Measurements from ENCODE around the gene PEX7. TPM values are rescaled to one million over a fixed set of nuclear protein-coding genes. Genes with fewer than 3 reads are reported as not detected.
"Not testable (repeated sequence)": the region's sequence is repeated elsewhere in the genome, so short reads cannot be mapped to it uniquely, and the experiment has no call there.

PEX7 gene
- total and polyA plus RNA-seq, 2 donors from 2014 or later, result 10.6 to 21.3 TPM

- FAIRE-seq (no peak), DNase-seq (no peak)
- Histone ChIP-seq H3K4me3 (ENCODE audit: low read length in 3 of 3) (no peak overlapping the region), H3K36me3 (ENCODE audit: control insufficient read depth in 2 of 3, insufficient read depth in 3 of 3, low read length in 3 of 3) (no peaks in the 10 kb centered on the region), H3K4me1 (ENCODE audit: control insufficient read depth in 2 of 3, insufficient read depth in 2 of 3, low read depth in 1 of 3, low read length in 3 of 3) (no peaks in the 10 kb centered on the region), H3K9me3 (ENCODE audit: control insufficient read depth in 2 of 3, insufficient read depth in 1 of 3, low read length in 3 of 3) (no peaks in the 10 kb centered on the region), H3K27me3 (ENCODE audit: control insufficient read depth, insufficient read depth, low read length) (no peaks in the 10 kb centered on the region), H3K27ac (ENCODE audit: low read depth in 2 of 2, low read length in 2 of 2) (no peak overlapping the region), H3K9ac (ENCODE audit: low read length in 3 of 3) (no peak overlapping the region)
- TF ChIP-seq CTCF (IDR thresholded peaks at IDR 0.05; ENCODE audit: borderline replicate concordance, extremely low read depth, insufficient read depth), result no peak
- intact Hi-C loops (cut with DNase I), result no loop called here
Observed at GRCh38 chr6:136864676-136865075, 42.3 kb downstream of the PEX7 start.

- no peak for FAIRE-seq
- intact Hi-C loops (cut with DNase I), result no loop called here
- Histone ChIP-seq H3K36me3 (ENCODE audit: control insufficient read depth in 2 of 3, insufficient read depth in 3 of 3, low read length in 3 of 3) (peaks cover 0 to 4% (median 0%) of the 10 kb centered on the region in 3 donors), H3K27me3 (ENCODE audit: control insufficient read depth, insufficient read depth, low read length) (no peaks in the 10 kb centered on the region), H3K9ac (ENCODE audit: low read length in 3 of 3) (no peak overlapping the region), H3K4me3 (ENCODE audit: low read length in 3 of 3) (no peak overlapping the region), H3K4me1 (ENCODE audit: control insufficient read depth in 2 of 3, insufficient read depth in 2 of 3, low read depth in 1 of 3, low read length in 3 of 3) (no peaks in the 10 kb centered on the region), H3K27ac (ENCODE audit: low read depth in 2 of 2, low read length in 2 of 2) (no peak overlapping the region), H3K9me3 (ENCODE audit: control insufficient read depth in 2 of 3, insufficient read depth in 1 of 3, low read length in 3 of 3) (no peaks in the 10 kb centered on the region)
- peak in 1 of 5 donors; percentile 8 for DNase-seq
- no peak for TF ChIP-seq CTCF (IDR thresholded peaks at IDR 0.05; ENCODE audit: borderline replicate concordance, extremely low read depth, insufficient read depth)
Observed at GRCh38 chr6:136866872-136867416, 44.6 kb downstream of the PEX7 start.

- TF ChIP-seq CTCF (IDR thresholded peaks at IDR 0.05; ENCODE audit: borderline replicate concordance, extremely low read depth, insufficient read depth), result no peak
- no peaks in the 10 kb centered on the region for H3K27me3 ChIP-seq (ENCODE audit: control insufficient read depth, insufficient read depth, low read length)
- H3K4me3 ChIP-seq (ENCODE audit: low read length in 3 of 3), result no peak overlapping the region
- H3K27ac ChIP-seq (ENCODE audit: low read depth in 2 of 2, low read length in 2 of 2), result no peak overlapping the region
- H3K4me1 ChIP-seq (ENCODE audit: control insufficient read depth in 2 of 3, insufficient read depth in 2 of 3, low read depth in 1 of 3, low read length in 3 of 3), result no peaks in the 10 kb centered on the region
- H3K9ac ChIP-seq (ENCODE audit: low read length in 3 of 3), result no peak overlapping the region
- no peak for DNase-seq
- peaks cover 0 to 16% (median 8%) of the 10 kb centered on the region in 3 donors for H3K9me3 ChIP-seq (ENCODE audit: control insufficient read depth in 2 of 3, insufficient read depth in 1 of 3, low read length in 3 of 3)
- intact Hi-C loops (cut with DNase I), result no loop called here
- FAIRE-seq, result no peak
- peaks cover 0 to 8% (median 3%) of the 10 kb centered on the region in 3 donors for H3K36me3 ChIP-seq (ENCODE audit: control insufficient read depth in 2 of 3, insufficient read depth in 3 of 3, low read length in 3 of 3)
Observed at GRCh38 chr6:136869451-136869850, 47.1 kb downstream of the PEX7 start.

GRCh38 chr6:136873748-136874147 is 51.4 kb downstream of the PEX7 start:
- TF ChIP-seq CTCF (IDR thresholded peaks at IDR 0.05; ENCODE audit: borderline replicate concordance, extremely low read depth, insufficient read depth), result no peak
- intact Hi-C loops (cut with DNase I), result no loop called here

GRCh38 chr6:136876469-136876868 is 54.1 kb downstream of the PEX7 start:
- intact Hi-C loops (cut with DNase I); H3K27me3 ChIP-seq (ENCODE audit: control insufficient read depth, insufficient read depth, low read length); H3K27ac ChIP-seq (ENCODE audit: low read depth in 2 of 2, low read length in 2 of 2); H3K4me1 ChIP-seq (ENCODE audit: control insufficient read depth in 2 of 3, insufficient read depth in 2 of 3, low read depth in 1 of 3, low read length in 3 of 3); DNase-seq; FAIRE-seq; H3K9ac ChIP-seq (ENCODE audit: low read length in 3 of 3); H3K36me3 ChIP-seq (ENCODE audit: control insufficient read depth in 2 of 3, insufficient read depth in 3 of 3, low read length in 3 of 3); H3K4me3 ChIP-seq (ENCODE audit: low read length in 3 of 3): not testable (repeated sequence)
- H3K9me3 ChIP-seq (ENCODE audit: control insufficient read depth in 2 of 3, insufficient read depth in 1 of 3, low read length in 3 of 3), result peaks cover 0 to 18% (median 8%) of the 10 kb centered on the region in 3 donors

More at GRCh38 chr6:136873748-136874147, 51.4 kb downstream of the PEX7 start:
- H3K27me3 ChIP-seq (ENCODE audit: control insufficient read depth, insufficient read depth, low read length), result no peaks in the 10 kb centered on the region
- H3K4me1 ChIP-seq (ENCODE audit: control insufficient read depth in 2 of 3, insufficient read depth in 2 of 3, low read depth in 1 of 3, low read length in 3 of 3), result no peaks in the 10 kb centered on the region
- FAIRE-seq (no peak), DNase-seq (no peak)
- peaks cover 0 to 8% (median 3%) of the 10 kb centered on the region in 3 donors for H3K36me3 ChIP-seq (ENCODE audit: control insufficient read depth in 2 of 3, insufficient read depth in 3 of 3, low read length in 3 of 3)
- no peak overlapping the region for H3K9ac ChIP-seq (ENCODE audit: low read length in 3 of 3)
- peaks cover 0 to 18% (median 8%) of the 10 kb centered on the region in 3 donors for H3K9me3 ChIP-seq (ENCODE audit: control insufficient read depth in 2 of 3, insufficient read depth in 1 of 3, low read length in 3 of 3)
- H3K4me3 ChIP-seq (ENCODE audit: low read length in 3 of 3), result no peak overlapping the region
- no peak overlapping the region for H3K27ac ChIP-seq (ENCODE audit: low read depth in 2 of 2, low read length in 2 of 2)

Data from kidney (tissue), 14 donors.